ENCODE data around the gene ZNF48.

Gene ZNF48

GRCh38 chr16:30380072-30380802 lies 15.0 kb upstream of the ZNF48 start:
- ATAC-seq, result no peak
- TF ChIP-seq PATZ1 (CRISPR knock-in tag; IDR thresholded peaks at IDR 0.05; ENCODE audit: borderline replicate concordance) (no peak), ESRRG (CRISPR knock-in tag; IDR thresholded peaks at IDR 0.05) (no peak), TOX (CRISPR knock-in tag; IDR thresholded peaks at IDR 0.05; ENCODE audit: borderline replicate concordance) (no peak), ZNF565 (CRISPR knock-in tag; conservative IDR thresholded peaks at IDR 0.05; ENCODE audit: low read depth) (no peak), ZC3H10 (CRISPR knock-in tag; IDR thresholded peaks at IDR 0.05) (no peak), TCF4 (CRISPR knock-in tag; IDR thresholded peaks at IDR 0.05; ENCODE audit: borderline replicate concordance) (no peak), RARB (CRISPR knock-in tag; IDR thresholded peaks at IDR 0.05) (no peak), OSR1 (CRISPR knock-in tag; IDR thresholded peaks at IDR 0.05) (no peak)

GRCh38 chr16:30380803-30381208 lies 14.4 kb upstream of the ZNF48 start:
- ATAC-seq, result no peak

More at GRCh38 chr16:30380803-30381208, 14.4 kb upstream of the ZNF48 start:
- no peak for TF ChIP-seq OSR1 (CRISPR knock-in tag; IDR thresholded peaks at IDR 0.05)
- TF ChIP-seq TOX (CRISPR knock-in tag; IDR thresholded peaks at IDR 0.05; ENCODE audit: borderline replicate concordance), result no peak
- TF ChIP-seq ISL1 (CRISPR knock-in tag; IDR thresholded peaks at IDR 0.05), result no peak
- TF ChIP-seq TSHZ2 (CRISPR knock-in tag; IDR thresholded peaks at IDR 0.05), result no peak
- no peak for TF ChIP-seq SNAI2 (CRISPR knock-in tag; IDR thresholded peaks at IDR 0.05)
- TF ChIP-seq ZNF8 (CRISPR knock-in tag; IDR thresholded peaks at IDR 0.05), result no peak
- no peak for TF ChIP-seq TCF4 (CRISPR knock-in tag; IDR thresholded peaks at IDR 0.05; ENCODE audit: borderline replicate concordance)
- TF ChIP-seq ARNTL (CRISPR knock-in tag; IDR thresholded peaks at IDR 0.05; ENCODE audit: borderline replicate concordance, low read depth), result no peak
- TF ChIP-seq CSDC2 (CRISPR knock-in tag; IDR thresholded peaks at IDR 0.05), result no peak
- no peak for TF ChIP-seq ZNF565 (CRISPR knock-in tag; conservative IDR thresholded peaks at IDR 0.05; ENCODE audit: low read depth)
- no peak for TF ChIP-seq GLIS3 (CRISPR knock-in tag; IDR thresholded peaks at IDR 0.05)
- no peak for TF ChIP-seq ESRRG (CRISPR knock-in tag; IDR thresholded peaks at IDR 0.05)
- no peak for TF ChIP-seq PPARA (CRISPR knock-in tag; IDR thresholded peaks at IDR 0.05; ENCODE audit: borderline replicate concordance)
- no peak for TF ChIP-seq ZC3H10 (CRISPR knock-in tag; IDR thresholded peaks at IDR 0.05)
- TF ChIP-seq POU6F1 (CRISPR knock-in tag; IDR thresholded peaks at IDR 0.05; ENCODE audit: borderline replicate concordance, low read depth), result no peak
- no peak for TF ChIP-seq CSRNP3 (CRISPR knock-in tag; IDR thresholded peaks at IDR 0.05)
- no peak for TF ChIP-seq ZNF70 (CRISPR knock-in tag; IDR thresholded peaks at IDR 0.05)
- TF ChIP-seq PATZ1 (CRISPR knock-in tag; IDR thresholded peaks at IDR 0.05; ENCODE audit: borderline replicate concordance), result no peak

Data from SK-N-SH treated with all-trans-retinoic acid at 6 μM for 48 hours (cell line).